Measurements from ENCODE around the gene DSTYK. TPM values are rescaled to one million over a fixed set of nuclear protein-coding genes. Genes with fewer than 3 reads are reported as not detected.

DSTYK gene
- polyA plus RNA-seq, 1 of the 3 experiments (the other 2 are of a cell fraction), result 4.4 TPM

- Histone ChIP-seq H2AFZ (ENCODE audit: low read depth) (no peak overlapping the region), H3K79me2 (ENCODE audit: insufficient read depth) (peaks cover 15% of the 10 kb centered on the region; the same call in 1 of the 2 replicates), H3K4me2 (no peak overlapping the region), H3K9me2 (no peaks in the 10 kb centered on the region), H3K4me3 (ENCODE audit: low read depth in 2 of 2, low read length in 1 of 2) (no peak overlapping the region), H3F3A (replicated peaks; ENCODE audit: insufficient read depth) (peaks cover 10% of the 10 kb centered on the region), H3K36me3 (replicated peaks in 1 of 2; ENCODE audit: control insufficient read depth in 1 of 2, insufficient read depth in 2 of 2, low read length in 1 of 2) (peaks cover 2 to 9% of the 10 kb centered on the region in 2 experiments), H3K9ac (no peak overlapping the region), H3K9me3 (no peaks in the 10 kb centered on the region), H3K4me1 (ENCODE audit: control insufficient read depth in 1 of 2, insufficient read depth in 2 of 2, low read depth in 1 of 2, low read length in 1 of 2) (peaks cover 0 to 3% of the 10 kb centered on the region in 2 experiments; a peak in 1 of 4 replicates), H3K27me3 (ENCODE audit: insufficient read depth) (no peaks in the 10 kb centered on the region), H3K27ac (ENCODE audit: low read depth in 2 of 2, low read length in 1 of 2) (no peak overlapping the region), H4K20me1 (ENCODE audit: insufficient read depth) (no peaks in the 10 kb centered on the region)
- no peak for DNase-seq
- 90% methylated on average over 1 of the region's 1 CpG for WGBS (ENCODE audit: low lambda C conversion rate)
- TF ChIP-seq CHD2 (IDR thresholded peaks at IDR 0.05; ENCODE audit: low read length, partially characterized antibody) (no peak), MXI1 (IDR thresholded peaks at IDR 0.05; ENCODE audit: low read depth, low read length) (no peak), POLR2AphosphoS5 (IDR thresholded peaks at IDR 0.05; ENCODE audit: low read depth, low read length) (no peak), IRF3 (IDR thresholded peaks at IDR 0.05; ENCODE audit: low read depth, low read length) (no peak), REST (IDR thresholded peaks at IDR 0.05; ENCODE audit: low read depth, low read length) (no peak), CTCF (IDR thresholded peaks at IDR 0.05) (no peak), MEF2A (IDR thresholded peaks at IDR 0.05; ENCODE audit: borderline replicate concordance, low read depth) (no peak), NFIC (IDR thresholded peaks at IDR 0.05; ENCODE audit: borderline replicate concordance) (no peak), FOXM1 (IDR thresholded peaks at IDR 0.05; ENCODE audit: low read depth) (no peak), SMC3 (IDR thresholded peaks at IDR 0.05; ENCODE audit: low read depth, low read length) (no peak)
- ChIA-PET CTCF (no interaction called here), POLR2A (no interaction called here)
These were observed 43.2 kb downstream of the DSTYK start for GRCh38 chr1:205168291-205168690.

- H3K9me2 ChIP-seq, result no peaks in the 10 kb centered on the region
- H3K27me3 ChIP-seq (ENCODE audit: insufficient read depth), result no peaks in the 10 kb centered on the region
- H3K4me2 ChIP-seq, result no peak overlapping the region
- 95% methylated on average over 1 of the region's 1 CpG for WGBS (ENCODE audit: low lambda C conversion rate)
- no peak overlapping the region for H3K9ac ChIP-seq
- H3K36me3 ChIP-seq (replicated peaks in 1 of 2; ENCODE audit: control insufficient read depth in 1 of 2, insufficient read depth in 2 of 2, low read length in 1 of 2), result peaks cover 33 to 53% of the 10 kb centered on the region in 2 experiments
- no peaks in the 10 kb centered on the region for H3K4me1 ChIP-seq (ENCODE audit: control insufficient read depth in 1 of 2, insufficient read depth in 2 of 2, low read depth in 1 of 2, low read length in 1 of 2)
- H3K4me3 ChIP-seq (ENCODE audit: low read depth in 2 of 2, low read length in 1 of 2), result no peak overlapping the region
- H3K9me3 ChIP-seq, result no peaks in the 10 kb centered on the region
- POLR2A ChIA-PET, result no interaction called here
- no peaks in the 10 kb centered on the region for H3F3A ChIP-seq (replicated peaks; ENCODE audit: insufficient read depth)
- DNase-seq, result no peak
- CTCF ChIA-PET, result no interaction called here
- H2AFZ ChIP-seq (ENCODE audit: low read depth), result no peak overlapping the region
- peaks cover 6% of the 10 kb centered on the region; the same call in 1 of the 2 replicates for H3K79me2 ChIP-seq (ENCODE audit: insufficient read depth)
- no peak overlapping the region for H3K27ac ChIP-seq (ENCODE audit: low read depth in 2 of 2, low read length in 1 of 2)
- H4K20me1 ChIP-seq (ENCODE audit: insufficient read depth), result no peaks in the 10 kb centered on the region
- TF ChIP-seq NFIC (IDR thresholded peaks at IDR 0.05; ENCODE audit: borderline replicate concordance) (no peak), JUND (IDR thresholded peaks at IDR 0.05) (no peak), PBX3 (IDR thresholded peaks at IDR 0.05) (no peak), RCOR1 (IDR thresholded peaks at IDR 0.05; ENCODE audit: low read length) (no peak), NRF1 (IDR thresholded peaks at IDR 0.05; ENCODE audit: low read depth, low read length) (no peak), RXRA (IDR thresholded peaks at IDR 0.05; ENCODE audit: borderline replicate concordance, low read depth) (no peak), POLR2AphosphoS5 (IDR thresholded peaks at IDR 0.05; ENCODE audit: low read depth, low read length) (no peak), RAD21 (IDR thresholded peaks at IDR 0.05; ENCODE audit: low read length) (no peak), REST (IDR thresholded peaks at IDR 0.05; ENCODE audit: low read depth, low read length) (no peak), RFX5 (IDR thresholded peaks at IDR 0.05; ENCODE audit: low read length) (no peak), TCF12 (IDR thresholded peaks at IDR 0.05) (no peak)
These were observed 49.2 kb downstream of the DSTYK start for GRCh38 chr1:205162301-205162700.

All from SK-N-SH (cell line).